Natural killer cell (primary cell): Measurements from ENCODE around the gene BEAN1. TPM values are rescaled to one million over a fixed set of nuclear protein-coding genes. Genes with fewer than 3 reads are reported as not detected.

Experiments used
- ATAC-seq, 3 donors: fragments of 150-1000 bp in 2 of 3; fragments of 200-7000 bp in 1 of 3; cut with Tn5 transposase; 1 replicate in 1 of 3; 2 replicates in 2 of 3; pipeline ENCODE4 v1.10.0; 2021; ENCODE audit warnings: mild to moderate bottlenecking in 2 of 3, moderate library complexity in 2 of 3
- DNase-seq, 2 donors: peaks; one replicate each; pipeline versions ENCODE4 v3.0.0 to v3.0.0-alpha.2; 2013 to 2021; ENCODE audit warnings: mixed read lengths in 1 of 2
- H3K27ac ChIP-seq: one replicate; pipeline ENCODE4 v1.5.1; 2013; ENCODE audit warnings: mild to moderate bottlenecking, low read length
- H3K27me3 ChIP-seq: one replicate; pipeline ENCODE4 v1.6.1; 2013; ENCODE audit warnings: low read length; ENCODE audit not compliant: control insufficient read depth, insufficient read depth
- H3K36me3 ChIP-seq: one replicate; pipeline ENCODE4 v1.6.1; 2013; ENCODE audit warnings: low read length; ENCODE audit not compliant: control insufficient read depth, insufficient read depth
- H3K4me1 ChIP-seq: one replicate; pipeline ENCODE4 v1.6.1; 2013; ENCODE audit warnings: low read length; ENCODE audit not compliant: control insufficient read depth, insufficient read depth
- H3K4me3 ChIP-seq: one replicate; pipeline ENCODE4 v1.5.1; 2013; ENCODE audit warnings: low read length
- H3K9me3 ChIP-seq: one replicate; pipeline ENCODE4 v1.6.1; 2013; ENCODE audit warnings: low read length; ENCODE audit not compliant: control insufficient read depth, insufficient read depth
- H3K27ac Mint-ChIP-seq, 2 donors: one replicate each; pipeline ENCODE4 v1.8.0; 2022; ENCODE audit warnings: mild to moderate bottlenecking in 2 of 2, mixed read lengths in 2 of 2, moderate library complexity in 1 of 2
- H3K27me3 Mint-ChIP-seq, 2 donors: one replicate each; pipeline ENCODE4 v1.8.0; 2022; ENCODE audit warnings: low read depth in 2 of 2, mixed read lengths in 2 of 2
- H3K36me3 Mint-ChIP-seq: one replicate; pipeline ENCODE4 v1.8.0; 2022; ENCODE audit warnings: mixed read lengths
- H3K4me1 Mint-ChIP-seq, 2 donors: one replicate each; pipeline ENCODE4 v1.8.0; 2022; ENCODE audit warnings: mixed read lengths in 2 of 2
- H3K4me3 Mint-ChIP-seq: one replicate; pipeline ENCODE4 v1.8.0; 2022; ENCODE audit warnings: mild to moderate bottlenecking, moderate library complexity, mixed read lengths
- H3K9me3 Mint-ChIP-seq, 2 donors: one replicate each; pipeline ENCODE4 v1.8.0; 2022; ENCODE audit warnings: mixed read lengths in 2 of 2
- CTCF ChIP-seq: fragments of 200-600 bp; IDR thresholded peaks from one replicate; pipeline ENCODE4 v1.8.0; 2022; ENCODE audit warnings: antibody characterized with exemption
- WGBS: methylation state at CpG from one replicate; pipeline ENCODE4 v1.1.7; 2013; ENCODE audit warnings: missing lambda C conversion rate; ENCODE audit not compliant: insufficient coverage; 5-methylcytosine and 5-hydroxymethylcytosine counted together
- intact Hi-C: fragments of 100-400 bp; cut with micrococcal nuclease; formaldehyde crosslinking; loops from one replicate; pipeline ENCODE4 v1.14.2; 2022
- total RNA-seq, 4 donors: library from RNA; stranded (reverse); fragments of 120-200 nt in 1 of 4; gene quantifications; one replicate each; pipeline versions ENCODE4 v1.2.3 to v1.2.4, GENCODE V29; 2013 to 2022

Gene BEAN1
- total RNA-seq, 3 donors from 2014 or later (not counting 1 experiment from before 2014, with no cell fraction given) = not detected

GRCh38 chr16:66437391-66437945 is 10.4 kb downstream of the BEAN1 start:
- H3K4me1 Mint-ChIP-seq = no peaks in the 10 kb centered on the region
- no peaks in the 10 kb centered on the region for H3K36me3 Mint-ChIP-seq

GRCh38 chr16:66438536-66438935 is 11.4 kb downstream of the BEAN1 start:
- TF ChIP-seq CTCF = no peak
- no peak overlapping the region for H3K4me3 ChIP-seq
- H3K36me3 ChIP-seq = no peaks in the 10 kb centered on the region
- Mint-ChIP-seq H3K9me3 (no peaks in the 10 kb centered on the region), H3K36me3 (no peaks in the 10 kb centered on the region), H3K4me1 (no peaks in the 10 kb centered on the region), H3K27ac (no peak overlapping the region), H3K4me3 (no peak overlapping the region), H3K27me3 (peaks cover 5 to 22% of the 10 kb centered on the region in 2 donors)
- ATAC-seq (no peak), DNase-seq (no peak)
- intact Hi-C loops = no loop called here
- 84% methylated on average over 8 of the region's 8 CpGs for WGBS
- no peak overlapping the region for H3K27ac ChIP-seq
- H3K9me3 ChIP-seq = no peaks in the 10 kb centered on the region
- no peaks in the 10 kb centered on the region for H3K4me1 ChIP-seq
- H3K27me3 ChIP-seq = no peaks in the 10 kb centered on the region

More at GRCh38 chr16:66437391-66437945, 10.4 kb downstream of the BEAN1 start:
- Mint-ChIP-seq H3K9me3 (no peaks in the 10 kb centered on the region), H3K27me3 (peaks cover 13 to 32% of the 10 kb centered on the region in 2 donors), H3K27ac (no peak overlapping the region), H3K4me3 (no peak overlapping the region)
- no peak overlapping the region for H3K27ac ChIP-seq
- 78% methylated on average over 13 of the region's 15 CpGs for WGBS
- intact Hi-C loops = no loop called here
- ATAC-seq = no peak
- no peaks in the 10 kb centered on the region for H3K9me3 ChIP-seq
- no peaks in the 10 kb centered on the region for H3K36me3 ChIP-seq
- no peak overlapping the region for H3K4me3 ChIP-seq
- H3K27me3 ChIP-seq = no peaks in the 10 kb centered on the region
- no peak for TF ChIP-seq CTCF
- DNase-seq = no peak
- H3K4me1 ChIP-seq = no peaks in the 10 kb centered on the region

GRCh38 chr16:66439051-66439730 is 12.1 kb downstream of the BEAN1 start:
- no peaks in the 10 kb centered on the region for H3K9me3 Mint-ChIP-seq
- no peaks in the 10 kb centered on the region for H3K36me3 Mint-ChIP-seq
- WGBS = 75% methylated on average over 5 of the region's 5 CpGs

More at GRCh38 chr16:66439051-66439730, 12.1 kb downstream of the BEAN1 start:
- no peak overlapping the region for H3K4me3 ChIP-seq
- H3K27ac ChIP-seq = no peak overlapping the region
- TF ChIP-seq CTCF = no peak
- H3K27me3 ChIP-seq = no peaks in the 10 kb centered on the region
- ATAC-seq = no peak
- Mint-ChIP-seq H3K27me3 (peaks cover 8 to 25% of the 10 kb centered on the region in 2 donors), H3K4me3 (no peak overlapping the region), H3K4me1 (no peaks in the 10 kb centered on the region), H3K27ac (no peak overlapping the region)
- H3K4me1 ChIP-seq = no peaks in the 10 kb centered on the region
- no peaks in the 10 kb centered on the region for H3K9me3 ChIP-seq
- intact Hi-C loops = no loop called here
- no peak for DNase-seq
- H3K36me3 ChIP-seq = no peaks in the 10 kb centered on the region
